ENCODE data around the gene SLCO1B3.

SLCO1B3 gene

DNA sequence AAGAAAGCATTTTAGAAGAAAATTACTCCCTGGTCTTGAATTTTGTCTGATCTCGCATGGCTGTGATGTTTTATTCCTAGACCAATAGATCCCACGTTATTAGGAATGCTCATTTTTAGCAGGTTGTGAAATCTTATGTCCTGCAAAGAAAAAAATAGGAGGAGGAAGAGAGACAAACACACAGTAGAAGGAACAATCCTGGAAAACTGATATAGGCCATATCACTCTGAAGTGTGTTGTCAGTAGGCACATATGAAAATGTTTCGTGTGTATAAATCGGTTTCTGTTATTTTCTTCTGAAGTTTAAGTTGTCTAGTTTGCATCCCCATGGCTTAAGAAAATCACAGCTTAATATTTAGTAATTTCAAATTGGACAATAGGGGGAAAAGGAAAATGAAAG, 12.4 kb downstream of the SLCO1B3 start:
- H3K4me3 ChIP-seq (ENCODE audit: low read depth, low read length) = no peak overlapping the region
- no peak for DNase-seq (ENCODE audit: low read depth, low spot score)
- no peak for TF ChIP-seq CTCF (IDR thresholded peaks at IDR 0.05; ENCODE audit: low read depth, low read length)
- in situ Hi-C loops (cut with HindIII; ENCODE audit: low sequenced_read_pairs) = no loop called here

- in situ Hi-C loops (cut with HindIII; ENCODE audit: low sequenced_read_pairs) = no loop called here
- no peak for TF ChIP-seq CTCF (IDR thresholded peaks at IDR 0.05; ENCODE audit: low read depth, low read length)
- no peak for DNase-seq (ENCODE audit: low read depth, low spot score)
- no peak overlapping the region for H3K4me3 ChIP-seq (ENCODE audit: low read depth, low read length)
Observed at GRCh38 chr12:20829919-20830318, 19.4 kb downstream of the SLCO1B3 start.

DNA sequence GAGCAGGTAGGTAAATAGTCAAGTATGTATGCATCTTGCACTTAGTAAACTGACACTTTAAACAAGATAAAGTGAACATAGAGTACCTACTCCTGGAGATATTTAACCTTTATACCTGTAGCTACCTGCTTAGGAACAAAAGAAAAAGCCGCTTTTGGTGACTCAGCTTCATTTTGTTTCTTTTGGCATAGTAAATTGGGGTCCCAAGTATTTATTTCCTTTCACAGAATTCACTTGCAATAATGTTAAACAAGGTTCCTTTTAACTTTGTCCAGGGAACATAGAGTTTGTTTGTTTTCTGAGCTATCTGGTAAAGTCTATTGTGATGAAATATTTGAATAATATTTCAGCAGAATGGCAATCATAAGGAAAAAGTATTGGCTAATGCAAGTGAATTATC, 20.0 kb downstream of the SLCO1B3 start:
- no peak overlapping the region for H3K4me3 ChIP-seq (ENCODE audit: low read depth, low read length)
- DNase-seq (ENCODE audit: low read depth, low spot score) = no peak
- in situ Hi-C loops (cut with HindIII; ENCODE audit: low sequenced_read_pairs) = no loop called here
- no peak for TF ChIP-seq CTCF (IDR thresholded peaks at IDR 0.05; ENCODE audit: low read depth, low read length)

DNA sequence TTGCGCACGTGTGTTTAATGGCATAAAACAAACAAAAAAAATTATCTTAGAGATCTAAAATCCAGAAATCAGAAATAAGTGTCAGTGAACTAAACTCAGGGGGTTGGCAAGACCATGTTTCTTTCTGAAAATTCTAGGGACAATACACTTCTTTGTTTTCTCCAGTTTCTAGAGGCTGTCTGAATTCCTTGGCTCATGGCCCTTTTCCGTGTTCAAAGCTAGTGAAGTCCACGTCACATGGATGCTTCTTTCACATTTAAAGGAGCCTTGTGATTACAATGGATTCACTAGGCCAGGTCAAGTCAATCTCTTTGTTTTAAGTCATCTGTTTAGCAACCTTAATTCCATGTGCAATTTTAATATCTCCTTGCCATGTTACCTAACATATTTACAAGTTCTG, 22.4 kb downstream of the SLCO1B3 start:
- TF ChIP-seq CTCF (IDR thresholded peaks at IDR 0.05; ENCODE audit: low read depth, low read length) = no peak
- no peak overlapping the region for H3K4me3 ChIP-seq (ENCODE audit: low read depth, low read length)
- in situ Hi-C loops (cut with HindIII; ENCODE audit: low sequenced_read_pairs) = no loop called here
- no peak for DNase-seq (ENCODE audit: low read depth, low spot score)

DNA sequence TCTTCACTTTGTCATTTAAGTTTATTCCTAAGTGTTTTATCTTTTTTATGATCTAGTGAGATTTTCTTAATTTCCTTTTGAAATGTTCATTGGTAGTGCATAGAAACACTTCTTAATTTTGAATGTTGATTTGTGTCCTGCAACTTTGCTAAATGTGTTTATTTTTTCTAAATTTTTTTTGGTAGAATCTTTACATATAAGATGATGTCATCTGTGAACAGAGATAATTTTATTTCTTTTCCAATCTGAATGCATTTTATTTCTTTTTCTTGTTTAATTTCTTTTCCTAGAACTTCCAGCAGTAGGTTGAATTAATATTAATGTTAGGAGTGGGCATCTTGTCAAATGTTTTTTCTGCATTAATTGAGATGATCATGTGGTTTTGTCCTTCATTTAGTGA, 42.1 kb downstream of the SLCO1B3 start:
- H3K4me3 ChIP-seq (ENCODE audit: low read depth, low read length) = no peak overlapping the region
- TF ChIP-seq CTCF (IDR thresholded peaks at IDR 0.05; ENCODE audit: low read depth, low read length) = no peak
- in situ Hi-C loops (cut with HindIII; ENCODE audit: low sequenced_read_pairs) = no loop called here
- no peak for DNase-seq (ENCODE audit: low read depth, low spot score)

GRCh38 chr12:20863056-20863455, 52.6 kb downstream of the SLCO1B3 start:
- H3K4me3 ChIP-seq (ENCODE audit: low read depth, low read length) = no peak overlapping the region
- no peak for DNase-seq (ENCODE audit: low read depth, low spot score)
- no peak for TF ChIP-seq CTCF (IDR thresholded peaks at IDR 0.05; ENCODE audit: low read depth, low read length)
- in situ Hi-C loops (cut with HindIII; ENCODE audit: low sequenced_read_pairs) = no loop called here

GRCh38 chr12:20865873-20866272, 55.4 kb downstream of the SLCO1B3 start:
- no peak for DNase-seq (ENCODE audit: low read depth, low spot score)
- no peak overlapping the region for H3K4me3 ChIP-seq (ENCODE audit: low read depth, low read length)
- in situ Hi-C loops (cut with HindIII; ENCODE audit: low sequenced_read_pairs) = no loop called here
- no peak for TF ChIP-seq CTCF (IDR thresholded peaks at IDR 0.05; ENCODE audit: low read depth, low read length)

Data from astrocyte of the spinal cord (primary cell).